Memory B cell (primary cell): ENCODE measurements around the gene SYNDIG1.
A peak's percentile ranks its signal among the peaks of the same experiment; 100 is the strongest.

Experiments used
- ATAC-seq: fragments of 150-1000 bp; cut with Tn5 transposase; 2 replicates; pipeline ENCODE4 v1.10.0; 2021; ENCODE audit warnings: low read depth, mild to moderate bottlenecking, moderate library complexity
- DNase-seq, 2 donors: peaks; one replicate each; pipeline ENCODE4 v3.0.0; 2022; ENCODE audit warnings: low spot score in 2 of 2
- H3K27ac Mint-ChIP-seq: one replicate; pipeline ENCODE4 v1.8.0; 2022; ENCODE audit warnings: mild to moderate bottlenecking, moderate library complexity, mixed read lengths
- H3K27me3 Mint-ChIP-seq: one replicate; pipeline ENCODE4 v1.8.0; 2022; ENCODE audit warnings: mixed read lengths
- H3K36me3 Mint-ChIP-seq: one replicate; pipeline ENCODE4 v1.8.0; 2022; ENCODE audit warnings: mild to moderate bottlenecking, mixed read lengths
- H3K4me1 Mint-ChIP-seq: one replicate; pipeline ENCODE4 v1.8.0; 2022; ENCODE audit warnings: mixed read lengths
- H3K4me3 Mint-ChIP-seq: one replicate; pipeline ENCODE4 v1.8.0; 2022; ENCODE audit warnings: mild to moderate bottlenecking, moderate library complexity, mixed read lengths
- H3K9me3 Mint-ChIP-seq: one replicate; pipeline ENCODE4 v1.8.0; 2022; ENCODE audit warnings: mixed read lengths

Gene SYNDIG1

GRCh38 chr20:24684956-24685691, 215.7 kb downstream of the SYNDIG1 start:
- no peak for ATAC-seq
- Mint-ChIP-seq H3K4me3 (no peak overlapping the region), H3K4me1 (no peaks in the 10 kb centered on the region), H3K27me3 (peaks cover 2% of the 10 kb centered on the region), H3K36me3 (no peaks in the 10 kb centered on the region), H3K9me3 (no peaks in the 10 kb centered on the region), H3K27ac (no peak overlapping the region)
- DNase-seq, result no peak

GRCh38 chr20:24685736-24686135, 216.3 kb downstream of the SYNDIG1 start:
- Mint-ChIP-seq H3K4me3 (no peak overlapping the region), H3K9me3 (no peaks in the 10 kb centered on the region), H3K36me3 (no peaks in the 10 kb centered on the region), H3K27ac (no peak overlapping the region), H3K4me1 (no peaks in the 10 kb centered on the region), H3K27me3 (peaks cover 2% of the 10 kb centered on the region)
- ATAC-seq (no peak), DNase-seq (no peak)

GRCh38 chr20:24686156-24686555, 216.7 kb downstream of the SYNDIG1 start:
- H3K9me3 Mint-ChIP-seq, result no peaks in the 10 kb centered on the region
- no peaks in the 10 kb centered on the region for H3K36me3 Mint-ChIP-seq
- no peak for ATAC-seq

GRCh38 chr20:24690408-24690807, 221.0 kb downstream of the SYNDIG1 start:
- H3K4me3 Mint-ChIP-seq, result no peak overlapping the region
- peaks cover 3% of the 10 kb centered on the region for H3K27me3 Mint-ChIP-seq
- ATAC-seq (no peak), DNase-seq (no peak)
- H3K36me3 Mint-ChIP-seq, result no peaks in the 10 kb centered on the region
- no peak overlapping the region for H3K27ac Mint-ChIP-seq
- no peaks in the 10 kb centered on the region for H3K9me3 Mint-ChIP-seq
- no peaks in the 10 kb centered on the region for H3K4me1 Mint-ChIP-seq

More at GRCh38 chr20:24686156-24686555, 216.7 kb downstream of the SYNDIG1 start:
- Mint-ChIP-seq H3K27me3 (peaks cover 2% of the 10 kb centered on the region), H3K4me1 (no peaks in the 10 kb centered on the region), H3K27ac (no peak overlapping the region), H3K4me3 (no peak overlapping the region)
- no peak for DNase-seq

- ATAC-seq, result no peak
- Mint-ChIP-seq H3K36me3 (no peaks in the 10 kb centered on the region), H3K27ac (no peak overlapping the region), H3K27me3 (peaks cover 6% of the 10 kb centered on the region), H3K4me1 (no peaks in the 10 kb centered on the region), H3K4me3 (no peak overlapping the region), H3K9me3 (no peaks in the 10 kb centered on the region)
- no peak for DNase-seq
Observed at GRCh38 chr20:24691901-24692351, 222.5 kb downstream of the SYNDIG1 start.

GRCh38 chr20:24692446-24693200, 223.2 kb downstream of the SYNDIG1 start:
- Mint-ChIP-seq H3K4me1 (no peaks in the 10 kb centered on the region), H3K36me3 (no peaks in the 10 kb centered on the region), H3K9me3 (no peaks in the 10 kb centered on the region), H3K27ac (no peak overlapping the region), H3K27me3 (peaks cover 6% of the 10 kb centered on the region), H3K4me3 (no peak overlapping the region)
- DNase-seq (no peak), ATAC-seq (no peak)

- ATAC-seq, result no peak
- no peaks in the 10 kb centered on the region for H3K9me3 Mint-ChIP-seq
- H3K27me3 Mint-ChIP-seq, result peaks cover 6% of the 10 kb centered on the region
- no peak for DNase-seq
- H3K4me3 Mint-ChIP-seq, result no peak overlapping the region
- no peak overlapping the region for H3K27ac Mint-ChIP-seq
- peaks cover 5% of the 10 kb centered on the region for H3K4me1 Mint-ChIP-seq
- no peaks in the 10 kb centered on the region for H3K36me3 Mint-ChIP-seq
Observed at GRCh38 chr20:24693466-24694156, 224.2 kb downstream of the SYNDIG1 start.

GRCh38 chr20:24694157-24694726, 224.8 kb downstream of the SYNDIG1 start:
- no peaks in the 10 kb centered on the region for H3K36me3 Mint-ChIP-seq
- H3K27ac Mint-ChIP-seq, result no peak overlapping the region
- ATAC-seq, result no peak
- no peak overlapping the region for H3K4me3 Mint-ChIP-seq
- H3K4me1 Mint-ChIP-seq, result peaks cover 8% of the 10 kb centered on the region
- no peak for DNase-seq
- H3K27me3 Mint-ChIP-seq, result peaks cover 6% of the 10 kb centered on the region
- no peaks in the 10 kb centered on the region for H3K9me3 Mint-ChIP-seq

- Mint-ChIP-seq H3K4me3 (no peak overlapping the region), H3K4me1 (peaks cover 8% of the 10 kb centered on the region), H3K36me3 (no peaks in the 10 kb centered on the region), H3K9me3 (no peaks in the 10 kb centered on the region), H3K27me3 (peaks cover 6% of the 10 kb centered on the region), H3K27ac (no peak overlapping the region)
- DNase-seq, result no peak
- ATAC-seq, result no peak
Observed at GRCh38 chr20:24694727-24695528, 225.5 kb downstream of the SYNDIG1 start.

- no peak overlapping the region for H3K4me3 Mint-ChIP-seq
- no peaks in the 10 kb centered on the region for H3K9me3 Mint-ChIP-seq
- H3K4me1 Mint-ChIP-seq, result peaks cover 8% of the 10 kb centered on the region
- H3K36me3 Mint-ChIP-seq, result no peaks in the 10 kb centered on the region
- ATAC-seq (no peak), DNase-seq (no peak)
- H3K27me3 Mint-ChIP-seq, result peaks cover 6% of the 10 kb centered on the region
- H3K27ac Mint-ChIP-seq, result no peak overlapping the region
Observed at GRCh38 chr20:24695529-24696225, 226.2 kb downstream of the SYNDIG1 start.

- Mint-ChIP-seq H3K4me3 (no peak overlapping the region), H3K9me3 (no peaks in the 10 kb centered on the region), H3K4me1 (peaks cover 8% of the 10 kb centered on the region), H3K27ac (no peak overlapping the region), H3K27me3 (peaks cover 6% of the 10 kb centered on the region), H3K36me3 (no peaks in the 10 kb centered on the region)
- DNase-seq (no peak), ATAC-seq (no peak)
Observed at GRCh38 chr20:24696396-24696795, 227.0 kb downstream of the SYNDIG1 start.

- Mint-ChIP-seq H3K36me3 (no peaks in the 10 kb centered on the region), H3K27ac (no peak overlapping the region), H3K27me3 (peaks cover 3% of the 10 kb centered on the region), H3K4me1 (peaks cover 8% of the 10 kb centered on the region), H3K4me3 (no peak overlapping the region), H3K9me3 (no peaks in the 10 kb centered on the region)
- ATAC-seq, result no peak
- DNase-seq, result no peak
Observed at GRCh38 chr20:24697411-24697810, 228.0 kb downstream of the SYNDIG1 start.

GRCh38 chr20:24698189-24698588, 228.8 kb downstream of the SYNDIG1 start:
- Mint-ChIP-seq H3K4me3 (no peak overlapping the region), H3K4me1 (peaks cover 8% of the 10 kb centered on the region), H3K27me3 (peaks cover 3% of the 10 kb centered on the region), H3K9me3 (no peaks in the 10 kb centered on the region), H3K27ac (no peak overlapping the region), H3K36me3 (no peaks in the 10 kb centered on the region)
- peak; percentile 44 for ATAC-seq
- DNase-seq, result no peak
